DMS 273 treated with DMSO at 0.1 percent for 48 hours (cell line): ENCODE measurements around the gene BTBD9.

ENCODE experiments used
- DNase-seq: peaks from one replicate; lab custom pipeline; 2025; lab: John Stamatoyannopoulos, UW

Gene BTBD9

DNA sequence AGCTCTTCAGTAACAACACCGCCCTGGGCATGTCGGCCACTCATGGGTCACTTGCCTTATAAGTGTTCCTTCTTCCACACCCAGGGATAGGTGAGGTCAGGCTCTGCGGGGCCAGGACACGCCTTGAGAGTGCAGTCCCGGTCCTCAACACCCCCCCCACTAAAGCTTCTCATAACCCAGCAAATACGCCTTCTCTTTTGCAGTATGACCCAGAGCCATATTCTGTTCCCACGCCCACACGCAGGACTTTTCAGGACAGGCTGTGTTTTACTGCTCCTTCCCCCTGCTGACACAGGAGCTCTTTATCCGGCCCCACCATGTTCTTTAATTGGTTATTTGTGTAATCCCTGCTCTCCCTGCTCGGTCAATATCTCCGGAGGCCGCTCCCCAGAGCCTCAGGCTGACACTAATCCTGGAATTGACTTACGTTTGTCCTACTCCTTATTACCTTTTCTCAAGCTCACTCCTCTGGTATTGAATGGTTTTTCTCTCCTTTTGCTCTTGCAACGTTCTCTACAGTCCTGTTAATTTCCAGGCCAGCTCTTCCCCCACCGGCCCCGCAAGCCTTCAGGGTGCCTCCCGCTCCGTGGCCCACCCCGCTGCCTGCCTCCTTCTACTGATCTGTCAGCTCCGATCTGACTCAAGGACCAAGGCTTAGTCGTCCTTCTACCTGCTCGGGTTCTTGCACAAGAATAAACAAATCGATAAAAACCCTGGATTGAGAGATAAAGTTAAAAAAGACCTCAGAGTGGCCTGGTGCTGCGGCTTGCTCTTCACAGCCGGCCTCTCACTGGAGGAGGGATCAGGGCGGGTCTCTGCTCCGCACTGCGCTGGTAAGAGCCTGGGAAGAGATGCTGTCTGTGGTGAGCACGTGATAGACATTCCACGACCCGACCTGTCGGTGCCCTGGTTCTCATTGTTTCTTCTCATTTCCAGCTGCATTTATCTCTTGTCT, 462.7 kb downstream of the BTBD9 start:
- no peak for DNase-seq

DNA sequence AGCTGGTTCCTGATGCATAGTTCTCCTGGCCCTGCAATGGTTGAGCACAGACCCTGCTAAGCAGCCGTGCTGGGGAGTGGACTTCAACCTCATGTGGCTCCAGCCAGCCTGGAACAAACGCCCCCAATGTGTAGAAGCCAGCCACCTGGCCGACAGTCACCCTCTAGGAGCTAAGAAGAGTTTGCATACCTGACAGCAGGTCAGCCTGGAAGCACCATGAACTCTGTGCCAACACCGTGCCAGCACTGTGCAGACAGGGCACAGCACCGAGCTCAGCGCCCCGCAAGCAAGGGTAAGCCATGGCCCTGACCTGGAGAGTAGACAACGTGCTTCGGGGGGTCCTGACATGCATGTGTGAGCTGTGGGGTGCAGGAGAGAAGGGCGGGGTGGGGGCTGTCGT, 463.9 kb downstream of the BTBD9 start:
- DNase-seq, result no peak

DNA sequence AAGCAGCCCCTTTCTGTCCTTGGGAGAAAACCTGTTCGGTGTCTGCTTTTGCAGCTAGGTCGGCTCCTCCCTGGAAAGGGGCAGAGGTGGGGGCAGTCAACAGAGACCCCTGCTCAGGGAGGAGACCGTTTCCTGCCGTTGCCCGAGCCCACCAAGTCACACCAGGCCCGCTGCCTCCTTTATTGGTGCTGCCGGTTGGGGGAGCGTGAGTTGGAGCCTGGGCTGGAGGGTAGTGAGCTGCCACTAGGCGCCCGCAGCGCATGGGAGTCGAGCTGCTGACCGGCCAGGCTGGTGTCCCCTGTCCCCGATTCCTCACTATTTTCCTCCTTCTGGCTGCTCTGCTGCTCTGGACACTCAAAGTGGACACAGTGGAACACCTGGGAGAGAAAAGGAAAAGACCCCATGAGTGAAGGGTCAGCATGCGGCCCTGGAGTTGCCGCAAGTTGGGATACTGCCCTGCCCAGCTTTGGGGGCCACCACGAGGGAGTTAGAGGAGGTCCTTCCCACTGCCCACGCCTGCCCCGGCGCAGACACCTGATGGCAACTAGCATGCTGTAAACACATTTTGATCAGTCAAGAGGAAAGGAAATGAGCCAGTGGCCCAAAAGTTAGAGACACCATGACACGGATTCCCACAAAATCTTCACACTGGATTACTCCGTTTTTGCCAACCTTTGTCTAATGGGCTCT, 464.8 kb downstream of the BTBD9 start:
- DNase-seq, result no peak

DNA sequence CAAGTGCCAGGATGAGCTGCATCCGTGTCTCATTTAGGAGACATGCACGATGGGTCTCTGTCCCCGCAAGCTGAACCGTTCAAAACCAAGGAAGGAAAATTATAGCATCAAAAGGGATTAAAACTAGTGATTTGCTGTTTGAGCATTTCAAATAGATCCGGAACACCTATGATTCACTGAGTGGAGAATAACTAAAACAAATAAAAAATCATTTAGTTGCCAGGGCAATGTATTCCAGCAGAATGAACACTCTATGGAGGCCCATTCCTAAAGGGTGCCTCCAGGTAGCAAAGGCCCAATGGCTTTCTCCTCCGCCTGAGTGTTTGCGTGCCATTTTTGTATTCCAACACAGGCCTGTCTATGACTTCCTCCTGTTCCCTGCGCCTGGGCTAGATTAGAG, 465.4 kb downstream of the BTBD9 start:
- DNase-seq, result no peak

DNA sequence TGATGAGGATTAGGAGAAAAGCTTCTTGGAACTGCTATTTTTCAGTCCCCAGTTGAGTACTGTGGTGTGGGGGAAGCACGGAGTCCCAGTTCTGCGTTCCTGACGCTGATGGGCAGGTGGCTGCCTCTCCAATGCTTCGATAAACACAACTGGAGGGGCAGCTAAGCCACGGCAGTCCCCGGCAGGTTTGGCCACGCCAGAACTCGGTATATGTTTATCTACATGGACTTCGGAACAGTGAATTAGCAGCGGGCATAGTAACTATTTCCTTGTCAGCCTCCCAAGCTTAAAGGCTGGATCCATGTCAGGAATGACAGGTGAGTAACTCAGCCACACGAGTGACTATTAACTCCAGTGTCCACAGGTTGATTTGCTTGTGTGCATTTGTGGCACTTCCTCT, 465.8 kb downstream of the BTBD9 start:
- no peak for DNase-seq

DNA sequence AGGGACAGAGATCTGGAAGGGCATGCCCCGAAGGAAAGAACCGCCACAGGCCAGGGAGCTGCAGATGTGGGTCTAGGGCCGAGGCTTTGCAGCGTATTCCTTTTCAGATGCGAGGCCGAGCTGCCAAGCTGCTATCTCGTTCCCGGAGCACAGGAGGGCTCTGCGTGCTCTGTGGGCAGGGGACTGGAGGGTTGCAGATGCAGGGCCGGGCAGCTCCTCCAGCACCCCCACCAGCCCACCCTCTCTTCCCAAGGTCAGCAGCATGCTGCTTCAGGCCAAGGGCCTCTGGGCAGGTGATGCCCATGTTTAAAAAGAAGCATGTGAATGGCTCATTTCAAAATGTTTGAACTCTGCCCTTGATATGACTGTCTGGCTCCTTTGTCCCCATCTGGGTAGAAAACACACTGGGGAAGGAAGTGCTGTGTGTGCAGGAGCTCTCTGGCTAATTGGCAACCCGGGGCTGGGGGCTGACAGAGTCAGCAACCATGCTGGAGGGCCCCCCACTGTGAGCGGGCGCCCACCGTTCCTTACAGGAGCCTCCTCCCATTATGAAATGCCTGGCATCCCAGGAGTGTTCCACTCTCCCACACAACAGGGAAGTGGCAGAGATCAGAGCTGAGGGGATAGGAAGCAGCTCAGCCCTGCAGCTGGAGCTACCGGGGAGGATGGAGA, 466.9 kb downstream of the BTBD9 start:
- no peak for DNase-seq

DNA sequence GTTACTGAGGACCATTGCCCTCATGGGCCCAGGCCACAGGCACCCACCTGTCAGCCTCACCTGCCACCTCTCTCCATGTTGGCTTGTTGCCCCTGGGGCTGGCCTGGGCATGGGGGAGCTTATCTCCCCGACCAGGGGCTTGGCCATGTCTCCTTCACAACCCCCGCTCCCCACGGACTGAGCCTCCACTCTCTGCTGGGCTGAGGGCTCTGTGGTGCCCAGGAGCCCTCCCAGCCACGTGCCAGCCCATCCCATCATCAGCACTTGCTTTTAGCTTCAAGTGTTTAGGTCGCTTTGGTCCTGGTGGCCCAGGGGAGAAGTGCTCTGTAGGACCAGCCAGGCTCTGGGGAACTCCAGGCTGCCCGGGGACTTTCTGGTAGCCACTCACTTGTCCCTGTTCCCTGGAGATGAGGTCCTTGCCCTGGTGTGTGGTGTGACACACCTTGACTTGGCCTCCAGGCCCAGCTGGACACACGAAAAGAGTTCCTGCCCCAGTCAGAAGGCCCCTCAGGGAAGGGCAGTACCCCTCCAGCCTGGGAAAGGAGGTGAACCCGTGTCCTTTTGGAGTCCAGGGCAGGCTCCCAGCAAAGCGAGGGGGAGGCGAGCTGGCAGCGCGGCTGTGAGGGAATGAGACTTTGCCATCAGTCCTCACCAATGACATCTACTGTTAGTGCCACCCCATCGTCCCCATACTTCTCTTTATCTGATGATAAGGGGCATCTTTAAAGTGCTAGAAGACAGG, 467.6 kb downstream of the BTBD9 start:
- no peak for DNase-seq

DNA sequence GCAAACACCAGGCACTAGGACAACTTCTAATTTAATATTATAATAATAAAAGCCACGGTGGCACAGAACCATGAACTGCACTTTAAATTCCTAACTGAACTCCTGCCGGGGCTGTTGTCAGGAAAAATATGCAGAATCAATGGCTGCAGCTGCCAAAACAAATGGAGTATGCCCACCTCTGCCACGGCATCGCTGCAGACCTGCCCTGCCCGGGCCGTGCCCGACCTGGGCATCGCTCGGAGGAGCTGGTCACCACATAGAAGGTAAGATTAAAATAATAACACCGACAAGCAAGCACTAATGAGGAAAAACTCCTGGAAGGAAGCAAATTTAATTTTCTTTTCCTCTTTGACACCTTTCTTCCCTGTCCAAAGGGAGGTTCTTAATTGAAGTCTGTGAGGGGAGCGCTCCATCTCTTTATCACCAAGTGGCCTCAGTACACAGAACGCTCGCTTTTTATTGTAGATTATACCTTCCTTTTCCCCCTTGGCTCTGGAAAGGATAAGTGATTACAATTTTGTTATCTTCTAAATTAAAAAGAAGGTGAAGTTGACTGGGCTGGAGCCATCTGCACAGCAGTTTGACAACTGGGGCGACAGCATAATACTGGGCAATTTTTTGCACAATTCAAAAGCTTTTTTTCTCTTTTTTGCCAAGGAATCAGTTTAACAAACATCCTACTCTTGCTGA, 468.9 kb downstream of the BTBD9 start:
- DNase-seq, result no peak

DNA sequence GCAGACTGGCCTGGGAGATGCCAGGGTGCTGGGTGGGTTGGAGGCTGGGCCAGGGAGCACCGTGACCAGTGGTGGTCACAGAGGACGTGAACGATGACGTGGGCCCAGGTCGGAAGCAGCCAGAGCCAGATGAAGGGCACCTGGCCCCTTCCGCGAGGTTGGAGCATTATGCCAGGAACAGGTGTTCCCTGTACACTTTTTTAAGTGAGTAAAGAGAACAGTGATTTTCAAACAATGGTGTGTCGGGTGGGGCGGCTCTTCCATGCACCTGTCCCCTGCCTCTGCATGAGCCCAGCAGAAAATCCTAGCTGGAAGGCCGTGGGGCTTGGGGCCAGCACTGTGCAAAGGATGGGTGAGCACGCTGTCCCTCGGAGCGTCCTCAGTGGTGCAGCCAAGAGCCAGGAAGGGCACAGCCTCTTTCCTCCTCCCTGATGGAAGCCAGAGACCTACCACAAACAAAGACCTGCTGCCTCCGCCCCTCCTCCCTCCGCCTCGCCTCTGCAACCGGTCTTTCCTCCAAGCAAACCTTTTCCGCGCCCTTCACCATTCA, 469.7 kb downstream of the BTBD9 start:
- DNase-seq, result no peak

DNA sequence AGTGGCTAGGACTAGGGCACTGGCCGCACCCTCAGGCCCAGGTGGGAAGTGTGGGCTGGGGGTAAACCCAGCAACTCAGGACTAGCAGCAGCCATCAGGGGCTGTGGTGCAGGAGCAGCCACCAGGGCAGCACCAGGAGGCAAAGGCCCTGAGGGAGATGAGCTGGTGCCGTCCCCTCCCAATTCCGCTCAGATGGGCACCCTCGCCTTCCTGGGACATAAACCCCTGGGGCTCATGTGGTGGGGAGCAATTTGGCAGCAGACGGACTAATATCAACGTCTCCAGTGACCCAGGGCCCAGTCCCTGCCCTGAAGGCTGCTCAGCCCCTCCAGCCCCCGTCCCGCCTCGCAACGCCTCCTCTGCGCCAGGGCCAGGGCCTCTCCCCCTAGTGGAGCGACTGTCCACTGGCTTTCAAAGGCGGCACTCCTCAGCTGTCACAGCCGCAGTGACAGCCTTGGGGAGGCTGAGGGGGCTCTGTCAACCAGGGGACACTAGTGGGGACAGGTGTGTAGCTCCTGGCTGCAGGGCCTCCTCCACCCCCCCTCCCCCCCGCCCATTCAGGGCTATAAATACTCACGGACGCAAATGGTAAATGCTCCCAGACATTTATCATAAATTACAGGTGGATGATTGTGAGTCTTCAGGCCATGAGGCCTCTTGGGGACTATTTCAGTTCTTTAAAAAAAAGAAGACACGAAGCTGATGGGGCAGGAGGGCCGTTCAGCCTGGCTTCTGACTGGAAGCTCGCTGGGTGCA, 470.3 kb downstream of the BTBD9 start:
- DNase-seq, result no peak

DNA sequence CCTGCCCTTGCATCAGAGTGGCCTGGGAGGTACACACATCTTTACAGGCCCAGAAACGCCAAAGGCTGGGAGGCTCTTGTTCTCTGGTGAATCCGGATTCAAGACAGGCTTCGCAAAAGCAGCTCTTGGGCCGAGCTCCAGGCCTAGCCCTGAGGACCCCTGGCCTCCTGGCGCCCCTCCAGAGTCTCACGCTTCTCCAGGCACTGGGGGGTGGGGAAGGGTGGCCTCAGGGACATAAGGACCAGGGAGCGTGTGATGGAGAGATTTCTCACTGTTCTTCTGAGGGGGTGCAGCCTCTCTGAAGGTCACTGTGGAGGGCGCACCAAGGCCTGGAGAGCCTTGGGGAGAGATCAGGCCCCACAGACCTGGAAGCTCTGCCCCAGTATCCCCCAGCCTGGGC, 471.0 kb downstream of the BTBD9 start:
- no peak for DNase-seq

DNA sequence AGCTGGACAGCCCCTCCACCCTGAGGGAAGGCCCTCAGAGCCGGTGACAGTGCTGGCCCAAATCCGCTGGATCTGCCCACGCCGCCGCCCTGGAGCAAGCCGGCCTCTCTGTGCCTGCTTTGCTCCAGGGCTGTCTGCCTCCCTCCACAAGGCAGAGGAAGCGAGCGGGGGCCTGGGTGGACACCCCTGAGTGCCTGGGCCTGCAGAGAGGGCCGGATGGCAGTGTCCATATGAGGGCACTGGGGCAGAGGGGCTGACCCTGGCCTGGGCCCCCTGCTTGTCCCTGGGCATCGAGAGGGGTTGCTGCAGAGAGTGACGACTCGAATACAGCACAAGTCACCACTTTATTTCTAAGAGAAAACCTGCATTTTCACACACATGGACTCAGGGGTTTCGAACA, 471.6 kb downstream of the BTBD9 start:
- DNase-seq, result no peak

DNA sequence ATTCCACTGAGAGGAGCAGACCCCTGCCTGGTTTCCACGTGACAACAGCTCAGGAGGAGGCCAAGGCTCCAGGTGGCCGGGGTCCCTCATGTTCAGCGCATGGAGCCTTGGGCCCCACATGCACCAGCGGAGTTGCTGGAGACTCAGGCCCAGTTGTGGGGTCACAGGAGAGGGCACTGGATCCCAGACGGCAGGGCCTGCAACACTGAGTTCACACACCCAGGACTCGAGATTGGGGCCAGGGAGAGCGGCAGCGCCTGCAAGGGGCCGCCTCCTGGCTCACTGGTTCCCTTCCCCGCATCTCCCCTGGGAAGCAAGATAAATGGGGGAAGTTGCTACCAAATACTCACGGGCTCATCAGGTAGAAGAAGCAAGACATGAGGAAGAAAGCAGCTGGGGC, 472.1 kb downstream of the BTBD9 start:
- DNase-seq, result no peak

DNA sequence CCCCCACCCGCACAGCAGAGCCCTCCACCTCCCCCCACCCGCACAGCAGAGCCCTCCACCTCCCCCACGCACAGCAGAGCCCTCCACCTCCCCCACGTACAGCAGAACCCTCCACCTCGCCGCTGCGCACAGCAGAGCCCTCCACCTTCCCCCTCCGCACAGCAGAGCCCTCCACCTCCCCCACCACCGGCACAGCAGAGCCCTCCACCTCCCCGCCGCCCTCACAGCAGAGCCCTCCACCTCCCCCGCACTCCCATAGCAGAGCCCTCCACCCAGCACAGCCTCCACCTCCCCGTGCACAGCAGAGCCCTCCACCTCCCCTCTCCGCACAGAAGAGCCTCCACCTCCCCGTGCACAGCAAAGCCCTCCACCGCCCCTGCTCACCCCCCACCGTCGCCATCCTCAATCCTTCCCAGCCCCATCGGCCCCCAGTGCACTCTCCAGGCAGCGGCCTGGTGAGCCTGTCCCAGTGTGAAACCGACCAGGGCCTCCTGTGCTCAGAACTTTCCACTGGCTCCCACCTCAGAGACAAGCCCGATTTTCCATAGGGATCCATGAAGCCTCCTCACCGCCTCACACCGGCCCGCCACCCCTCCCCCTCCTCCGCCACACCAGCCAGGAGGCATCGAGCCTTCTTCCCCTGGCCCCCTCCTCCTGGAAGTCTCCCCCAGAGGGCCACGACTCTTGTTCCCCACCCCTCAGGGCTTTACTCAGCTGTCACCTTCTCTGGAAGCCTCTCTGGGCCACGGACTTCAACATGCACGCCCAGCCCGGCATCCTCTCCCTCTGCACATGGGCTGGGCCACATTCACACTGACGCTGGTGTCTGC, 473.1 kb downstream of the BTBD9 start:
- DNase-seq, result no peak

DNA sequence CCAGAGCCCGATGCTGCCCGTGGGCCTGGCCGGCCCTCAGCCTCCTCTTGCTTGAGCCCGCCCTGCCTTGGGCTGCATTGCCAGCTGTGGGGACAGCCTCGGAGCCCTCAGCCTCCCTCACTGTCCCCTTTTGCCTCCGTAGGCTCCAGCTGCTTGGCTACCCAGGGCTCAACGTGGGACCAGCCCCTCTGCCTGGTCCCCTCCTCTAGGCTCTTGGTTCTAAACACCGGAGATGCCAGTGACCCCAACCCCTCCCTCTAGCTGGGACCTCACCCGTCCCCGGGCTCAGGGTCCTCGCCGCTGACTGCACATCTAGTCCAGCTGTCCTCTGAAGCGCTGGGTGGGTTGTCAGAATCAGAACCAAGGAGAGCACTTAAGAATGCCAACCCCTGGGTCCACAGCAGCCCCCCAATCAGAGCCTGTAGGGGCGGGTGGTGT, 475.0 kb downstream of the BTBD9 start:
- no peak for DNase-seq

DNA sequence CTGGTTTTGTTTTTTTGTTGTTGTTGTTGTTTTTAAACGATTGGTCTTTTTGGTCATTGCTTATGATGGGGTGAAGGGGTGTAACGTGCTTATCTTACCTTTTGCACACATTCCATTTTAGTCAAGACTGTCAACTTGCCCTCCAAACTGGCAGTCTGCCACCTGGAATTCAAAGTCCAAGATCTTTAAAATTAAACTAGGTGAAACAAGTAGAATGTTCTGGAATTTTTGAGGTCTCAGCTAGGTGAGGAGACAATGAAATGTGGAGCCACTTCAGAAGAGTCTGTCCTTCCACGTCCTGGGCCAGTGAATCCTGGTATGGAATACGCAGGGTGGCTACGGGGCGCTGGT, 475.6 kb downstream of the BTBD9 start:
- no peak for DNase-seq

DNA sequence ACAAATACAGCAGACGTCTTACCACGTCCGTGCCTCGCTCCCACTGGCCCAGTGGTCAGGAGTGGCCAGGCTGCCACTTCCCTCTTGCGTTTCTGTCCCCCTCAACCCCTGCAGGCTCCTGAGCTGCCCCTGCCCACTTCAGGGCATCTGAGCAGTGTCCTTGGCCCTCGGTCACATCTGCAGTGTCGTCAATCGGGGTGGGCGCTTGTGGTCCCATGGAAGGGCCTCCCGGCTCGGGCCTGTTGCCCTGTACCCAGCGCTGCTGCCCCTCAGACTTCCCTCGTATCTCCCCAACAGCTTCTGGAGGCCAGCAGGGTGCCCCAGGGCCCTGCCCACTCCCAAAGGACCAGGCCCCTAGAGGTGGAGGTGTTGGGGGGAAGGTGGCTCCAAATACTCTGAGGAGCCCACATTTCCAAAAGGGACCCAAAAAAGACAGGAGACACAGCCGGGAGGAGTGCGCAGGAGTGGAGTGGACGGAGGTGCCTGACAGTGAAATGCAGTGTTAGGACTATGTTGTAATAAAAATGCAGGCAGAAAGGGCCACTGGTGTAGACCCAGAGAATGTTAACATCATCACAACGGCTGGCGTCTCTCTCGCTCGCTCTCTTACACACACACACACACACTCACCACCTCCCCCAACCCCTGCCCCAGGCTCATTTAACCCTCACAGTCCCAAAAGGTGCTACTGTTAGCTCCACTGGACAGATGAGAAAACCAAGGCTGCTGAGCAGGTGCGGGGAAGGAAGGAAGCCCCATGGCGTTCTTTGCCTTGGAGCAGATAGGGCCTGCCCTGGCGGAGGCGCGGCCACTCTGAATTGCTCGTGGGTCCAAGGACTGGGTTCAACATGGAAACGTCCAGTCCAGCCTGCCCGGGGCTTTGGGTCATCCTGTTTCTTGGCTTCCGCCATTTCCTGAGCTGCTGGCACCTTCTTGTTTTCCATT, 476.3 kb downstream of the BTBD9 start:
- DNase-seq, result no peak

DNA sequence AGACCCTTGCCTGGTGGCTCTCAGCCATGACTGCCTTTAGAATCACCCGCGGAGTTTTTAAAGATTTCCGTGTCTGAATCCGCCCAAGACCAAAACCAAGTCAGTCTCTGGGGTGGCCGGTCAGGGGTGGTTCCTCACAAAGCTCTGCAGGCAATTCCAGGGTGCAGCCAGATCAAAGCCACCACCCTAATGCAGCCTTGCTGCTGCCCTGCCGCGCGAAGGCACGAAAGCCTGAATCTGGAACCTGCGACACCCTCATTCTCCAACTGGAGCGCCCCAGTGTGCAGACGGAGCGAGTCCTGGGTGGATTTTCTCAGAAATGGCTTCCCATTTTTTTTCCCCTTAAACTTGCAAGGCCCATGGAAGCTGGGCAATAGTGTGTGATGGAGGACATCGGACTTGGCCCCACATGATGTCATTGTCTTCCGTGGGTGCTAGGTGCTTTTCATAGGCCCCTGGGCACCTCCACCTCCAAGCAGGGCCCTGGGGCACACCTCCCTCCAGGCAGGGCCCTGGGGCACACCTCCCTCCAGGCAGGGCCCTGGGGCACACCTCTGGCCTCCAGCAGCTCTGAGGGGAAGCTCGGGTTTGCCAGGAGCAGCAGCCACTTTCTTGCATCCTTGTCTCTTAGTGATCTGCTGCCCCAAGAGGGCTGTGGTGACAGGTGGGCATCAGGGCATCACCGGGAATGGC, 477.1 kb downstream of the BTBD9 start:
- DNase-seq, result no peak
